ENCODE measurements around the gene POLR2L. TPM values are rescaled to one million over a fixed set of nuclear protein-coding genes. Genes with fewer than 3 reads are reported as not detected.

Gene POLR2L
- total and polyA plus RNA-seq, 7 donors: 34.9 to 198 (median 75.3) TPM

- intact Hi-C loops (cut with DNase I): no loop called here
- peaks cover 0 to 27% (median 7%) of the 10 kb centered on the region in 4 donors for H3K36me3 ChIP-seq
- no peak for DNase-seq
Observed at GRCh38 chr11:870418-870817, 28.1 kb upstream of the POLR2L start.

GRCh38 chr11:870127-870413 lies 27.7 kb upstream of the POLR2L start:
- H3K27ac ChIP-seq: no peak overlapping the region
- no peaks in the 10 kb centered on the region for H3K9me3 ChIP-seq
- WGBS, 2 donors: 83 to 84% methylated on average over 8 of the region's 8 CpGs
- peaks cover 0 to 31% (median 8%) of the 10 kb centered on the region in 4 donors for H3K36me3 ChIP-seq
- TF ChIP-seq CTCF (IDR thresholded peaks at IDR 0.05) (no peak), POLR2A (IDR thresholded peaks at IDR 0.05) (no peak), EP300 (IDR thresholded peaks at IDR 0.05) (no peak), POLR2AphosphoS5 (IDR thresholded peaks at IDR 0.05) (no peak)
- H3K4me3 ChIP-seq: no peak overlapping the region
- H3K27me3 ChIP-seq: no peaks in the 10 kb centered on the region
- intact Hi-C loops (cut with DNase I): no loop called here
- no peaks in the 10 kb centered on the region for H3K4me1 ChIP-seq
- DNase-seq: no peak

More at GRCh38 chr11:870418-870817, 28.1 kb upstream of the POLR2L start:
- Histone ChIP-seq H3K27ac (no peak overlapping the region), H3K27me3 (no peaks in the 10 kb centered on the region), H3K4me1 (no peaks in the 10 kb centered on the region), H3K9me3 (no peaks in the 10 kb centered on the region), H3K4me3 (no peak overlapping the region)
- 89 to 91% methylated on average over 8 of the region's 8 CpGs for WGBS, 2 donors
- TF ChIP-seq POLR2AphosphoS5 (IDR thresholded peaks at IDR 0.05) (no peak), EP300 (IDR thresholded peaks at IDR 0.05) (no peak)

DNA sequence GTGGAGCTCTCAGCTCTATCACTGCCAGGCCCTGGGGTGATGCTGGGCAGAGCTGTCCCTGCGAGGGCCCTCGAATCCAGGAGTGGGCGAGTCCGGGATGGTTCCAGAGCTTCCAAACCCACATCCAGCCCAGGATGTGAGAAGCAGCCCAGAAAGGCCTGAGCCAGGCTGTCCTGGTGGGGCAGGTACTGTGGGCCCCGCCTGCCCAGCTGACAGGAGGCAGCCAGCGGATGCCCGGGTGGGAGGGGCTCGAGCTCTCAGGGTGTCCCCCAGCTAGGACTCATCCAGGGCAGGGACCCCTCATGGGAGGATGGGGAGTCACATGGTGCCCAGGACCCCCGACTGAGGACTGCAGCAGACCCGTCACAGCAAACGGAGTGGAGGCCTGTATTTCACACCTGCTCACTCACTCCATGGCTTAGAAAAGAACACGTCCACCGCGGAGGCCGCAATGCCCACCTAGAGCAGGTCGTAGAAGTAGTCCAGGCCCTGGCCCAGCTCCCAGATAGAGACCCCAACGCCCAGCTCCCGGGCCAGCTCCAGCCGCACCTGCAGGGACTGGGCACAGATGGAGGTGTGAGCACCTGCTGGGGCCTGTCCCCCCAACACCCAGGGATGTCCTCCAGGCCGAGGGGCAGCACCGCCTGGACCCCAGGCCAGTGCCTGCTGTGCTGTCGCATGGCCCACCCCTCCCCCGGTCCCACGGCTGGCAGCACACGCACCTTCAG lies 27.2 kb upstream of the POLR2L start:
- H3K27me3 ChIP-seq: no peaks in the 10 kb centered on the region
- H3K27ac ChIP-seq: no peak overlapping the region
- H3K4me3 ChIP-seq: no peak overlapping the region
- H3K36me3 ChIP-seq: peaks cover 0 to 36% (median 10%) of the 10 kb centered on the region in 4 donors
- DNase-seq: no peak
- no peak for TF ChIP-seq CTCF (IDR thresholded peaks at IDR 0.05)
- TF ChIP-seq POLR2AphosphoS5 (IDR thresholded peaks at IDR 0.05): no peak
- no peak for TF ChIP-seq POLR2A (IDR thresholded peaks at IDR 0.05)
- TF ChIP-seq EP300 (IDR thresholded peaks at IDR 0.05): no peak
- intact Hi-C loops (cut with DNase I): no loop called here
- H3K4me1 ChIP-seq: no peaks in the 10 kb centered on the region
- WGBS, 2 donors: 91 to 92% methylated on average over 25 of the region's 25 CpGs
- no peaks in the 10 kb centered on the region for H3K9me3 ChIP-seq

DNA sequence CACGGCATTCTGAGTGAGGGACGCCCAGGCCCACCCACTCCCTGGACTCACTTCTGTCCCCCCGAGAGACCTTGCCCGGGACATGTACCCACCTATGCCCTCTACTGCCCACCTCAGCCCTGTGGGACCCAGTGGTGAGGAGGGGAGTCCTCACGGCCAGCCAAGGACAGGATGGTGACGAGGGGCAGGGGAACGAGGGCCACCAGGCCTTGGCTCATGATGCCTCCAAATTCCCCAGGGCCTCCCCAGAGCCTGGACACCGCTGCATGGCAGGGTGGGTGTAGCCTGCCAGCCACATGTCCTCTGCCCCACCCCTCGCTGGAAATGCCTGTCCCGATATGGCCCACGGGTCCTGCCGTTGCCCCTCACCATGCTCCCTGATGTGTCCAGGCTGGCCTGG lies 26.5 kb upstream of the POLR2L start:
- 89 to 94% methylated on average over 12 of the region's 12 CpGs for WGBS, 2 donors
- intact Hi-C loops (cut with DNase I): no loop called here

GRCh38 chr11:868394-868793 lies 26.1 kb upstream of the POLR2L start:
- peaks cover 0 to 46% (median 12%) of the 10 kb centered on the region in 4 donors for H3K36me3 ChIP-seq

More for the DNA sequence above, 26.5 kb upstream of the POLR2L start:
- no peak for DNase-seq
- Histone ChIP-seq H3K36me3 (peaks cover 0 to 42% (median 12%) of the 10 kb centered on the region in 4 donors), H3K4me3 (no peak overlapping the region), H3K27me3 (no peaks in the 10 kb centered on the region), H3K9me3 (no peaks in the 10 kb centered on the region), H3K4me1 (no peaks in the 10 kb centered on the region), H3K27ac (no peak overlapping the region)
- TF ChIP-seq CTCF (IDR thresholded peaks at IDR 0.05) (no peak), POLR2AphosphoS5 (IDR thresholded peaks at IDR 0.05) (peak in 1 of 4 donors; percentile 13)

More at GRCh38 chr11:868394-868793, 26.1 kb upstream of the POLR2L start:
- WGBS, 2 donors: 93% methylated on average over 17 of the region's 17 CpGs
- TF ChIP-seq POLR2AphosphoS5 (IDR thresholded peaks at IDR 0.05): no peak
- no peak for TF ChIP-seq CTCF (IDR thresholded peaks at IDR 0.05)
- no peak for TF ChIP-seq POLR2A (IDR thresholded peaks at IDR 0.05)
- TF ChIP-seq EP300 (IDR thresholded peaks at IDR 0.05): no peak
- no peak overlapping the region for H3K4me3 ChIP-seq
- H3K9me3 ChIP-seq: no peaks in the 10 kb centered on the region
- H3K27ac ChIP-seq: no peak overlapping the region
- no peak for DNase-seq
- no peaks in the 10 kb centered on the region for H3K27me3 ChIP-seq
- H3K4me1 ChIP-seq: no peaks in the 10 kb centered on the region
- intact Hi-C loops (cut with DNase I): no loop called here
